Upper lobe of left lung (tissue), 4 donors: ENCODE measurements around the gene ZNF678.

Experiments used
- POLR2AphosphoS5 ChIP-seq, 2 donors: sonication (generic); formaldehyde crosslinking; IDR thresholded peaks; one replicate each; pipeline ENCODE4 v1.5.1; 2017; ENCODE audit warnings: antibody characterized with exemption in 2 of 2
- TF ChIP-seq, protein P1 (sequence below), 6 experiments: fragments of 450-650 bp in 4 of 6; fragments of 200-600 bp in 2 of 6; sonication (generic) in 2 of 6; IDR thresholded peaks; one replicate each; pipeline ENCODE4 v1.5.1; 2016 to 2019; ENCODE audit warnings: antibody characterized with exemption in 6 of 6

DNA sequence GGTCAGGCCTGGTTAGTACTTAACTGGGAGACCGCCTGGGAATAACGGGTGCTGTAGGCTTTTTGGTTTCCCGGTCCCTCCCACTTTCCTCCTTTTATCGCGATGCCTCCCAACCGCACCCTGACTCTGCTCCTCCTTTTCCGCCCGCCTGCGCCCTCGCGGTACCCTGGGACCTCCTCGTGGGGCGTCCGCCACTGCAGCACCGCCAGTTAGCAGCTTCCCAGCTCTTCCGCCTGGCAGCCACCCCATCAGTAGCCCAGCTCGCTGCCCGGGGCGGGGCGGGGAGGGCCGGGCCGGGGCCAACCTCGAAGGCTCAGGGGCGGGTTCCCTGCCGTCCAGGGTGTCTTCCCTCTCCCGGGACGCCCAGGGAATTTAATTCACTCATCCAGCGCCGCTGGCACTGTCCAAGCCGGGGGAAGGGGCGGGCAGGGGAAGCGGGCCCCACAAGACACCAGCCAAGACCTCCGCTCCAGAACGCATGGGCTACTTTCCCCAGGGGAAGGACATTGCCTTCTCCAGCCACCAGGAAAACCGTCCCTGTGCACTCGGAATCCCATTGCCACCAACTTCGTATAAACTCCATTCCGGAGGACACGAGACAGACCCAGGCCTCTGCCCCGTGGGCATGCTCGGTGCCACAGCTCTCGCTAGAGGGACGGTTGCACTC is 2.0 kb upstream of the ZNF678 start:
- no peak for TF ChIP-seq POLR2AphosphoS5 (IDR thresholded peaks at IDR 0.05)
- TF ChIP-seq, protein P1, sequence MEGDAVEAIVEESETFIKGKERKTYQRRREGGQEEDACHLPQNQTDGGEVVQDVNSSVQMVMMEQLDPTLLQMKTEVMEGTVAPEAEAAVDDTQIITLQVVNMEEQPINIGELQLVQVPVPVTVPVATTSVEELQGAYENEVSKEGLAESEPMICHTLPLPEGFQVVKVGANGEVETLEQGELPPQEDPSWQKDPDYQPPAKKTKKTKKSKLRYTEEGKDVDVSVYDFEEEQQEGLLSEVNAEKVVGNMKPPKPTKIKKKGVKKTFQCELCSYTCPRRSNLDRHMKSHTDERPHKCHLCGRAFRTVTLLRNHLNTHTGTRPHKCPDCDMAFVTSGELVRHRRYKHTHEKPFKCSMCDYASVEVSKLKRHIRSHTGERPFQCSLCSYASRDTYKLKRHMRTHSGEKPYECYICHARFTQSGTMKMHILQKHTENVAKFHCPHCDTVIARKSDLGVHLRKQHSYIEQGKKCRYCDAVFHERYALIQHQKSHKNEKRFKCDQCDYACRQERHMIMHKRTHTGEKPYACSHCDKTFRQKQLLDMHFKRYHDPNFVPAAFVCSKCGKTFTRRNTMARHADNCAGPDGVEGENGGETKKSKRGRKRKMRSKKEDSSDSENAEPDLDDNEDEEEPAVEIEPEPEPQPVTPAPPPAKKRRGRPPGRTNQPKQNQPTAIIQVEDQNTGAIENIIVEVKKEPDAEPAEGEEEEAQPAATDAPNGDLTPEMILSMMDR (IDR thresholded peaks at IDR 0.05), result no peak
